WERI-Rb-1 (cell line): ENCODE results near the gene UPK3A.
"Not testable (repeated sequence)": the region's sequence is repeated elsewhere in the genome, so short reads cannot be mapped to it uniquely, and the experiment has no call there.

ENCODE experiments used
- DNase-seq: peaks from one replicate; pipeline ENCODE4 v3.0.0-alpha.2; 2020
- H3K27ac ChIP-seq: fragments of 250-450 bp; sonication (Bioruptor Pico); 2 replicates; pipeline ENCODE4 v1.5.1; 2020; ENCODE audit warnings: mild to moderate bottlenecking, moderate library complexity
- H3K27me3 ChIP-seq: fragments of 250-450 bp; sonication (Bioruptor Pico); 2 replicates; pipeline ENCODE4 v1.5.1; 2021; ENCODE audit warnings: mild to moderate bottlenecking, low read depth, moderate library complexity; ENCODE audit not compliant: insufficient read depth, severe bottlenecking
- H3K36me3 ChIP-seq: fragments of 250-450 bp; sonication (Bioruptor Pico); 2 replicates; pipeline ENCODE4 v1.5.1; 2020; ENCODE audit warnings: mild to moderate bottlenecking, moderate library complexity
- H3K4me3 ChIP-seq: 2 replicates; pipeline ENCODE4 v1.5.1; 2011; ENCODE audit warnings: low read depth, mild to moderate bottlenecking, control low read depth, low read length
- H3K9me3 ChIP-seq: fragments of 250-450 bp; sonication (Bioruptor Pico); 2 replicates; pipeline ENCODE4 v1.5.1; 2021; ENCODE audit warnings: mild to moderate bottlenecking, moderate library complexity; ENCODE audit not compliant: severe bottlenecking
- CTCF ChIP-seq: IDR thresholded peaks from 2 replicates; pipeline ENCODE4 v1.5.1; 2011; ENCODE audit warnings: low read depth, mild to moderate bottlenecking, control low read depth, inconsistent platforms, low read length

UPK3A gene

GRCh38 chr22:45253039-45253641 is 31.6 kb upstream of the UPK3A start:
- Histone ChIP-seq H3K27ac (no peak overlapping the region), H3K36me3 (no peaks in the 10 kb centered on the region), H3K4me3 (no peak overlapping the region), H3K27me3 (no peaks in the 10 kb centered on the region), H3K9me3 (no peaks in the 10 kb centered on the region)
- DNase-seq = no peak
- TF ChIP-seq CTCF = no peak

GRCh38 chr22:45254388-45254787 is 30.4 kb upstream of the UPK3A start:
- H3K4me3 ChIP-seq = no peak overlapping the region
- H3K9me3 ChIP-seq = no peaks in the 10 kb centered on the region
- no peak overlapping the region for H3K27ac ChIP-seq
- no peaks in the 10 kb centered on the region for H3K27me3 ChIP-seq
- no peaks in the 10 kb centered on the region for H3K36me3 ChIP-seq
- TF ChIP-seq CTCF = no peak
- no peak for DNase-seq

- Histone ChIP-seq H3K36me3 (no peaks in the 10 kb centered on the region), H3K27ac (no peak overlapping the region), H3K4me3 (no peak overlapping the region), H3K9me3 (no peaks in the 10 kb centered on the region), H3K27me3 (no peaks in the 10 kb centered on the region)
- TF ChIP-seq CTCF = no peak
- DNase-seq = no peak
These were observed 29.9 kb upstream of the UPK3A start for GRCh38 chr22:45254789-45255278.

- not testable (repeated sequence) for H3K9me3 ChIP-seq, H3K27me3 ChIP-seq, H3K36me3 ChIP-seq, H3K4me3 ChIP-seq, DNase-seq, H3K27ac ChIP-seq
These were observed 26.8 kb upstream of the UPK3A start for GRCh38 chr22:45257941-45258340.

- no peak for TF ChIP-seq CTCF
- DNase-seq = no peak
- H3K4me3 ChIP-seq = no peak overlapping the region
- no peaks in the 10 kb centered on the region for H3K27me3 ChIP-seq
- no peak overlapping the region for H3K27ac ChIP-seq
- no peaks in the 10 kb centered on the region for H3K9me3 ChIP-seq
- no peaks in the 10 kb centered on the region for H3K36me3 ChIP-seq
These were observed 24.9 kb upstream of the UPK3A start for GRCh38 chr22:45259754-45260394.

- not testable (repeated sequence) for DNase-seq, H3K27me3 ChIP-seq, H3K27ac ChIP-seq, H3K4me3 ChIP-seq, H3K36me3 ChIP-seq, H3K9me3 ChIP-seq
These were observed 24.4 kb upstream of the UPK3A start for GRCh38 chr22:45260395-45260759.
